GM19324 (cell line): ENCODE results near the gene NFKBIE.
"Not testable (repeated sequence)": the region's sequence is repeated elsewhere in the genome, so short reads cannot be mapped to it uniquely, and the experiment has no call there.

Experiments
- ATAC-seq: cut with Tn5 transposase; IDR thresholded peaks from one replicate; pipeline ENCODE4 v1.9.1; 2021; ENCODE audit warnings: mild to moderate bottlenecking, moderate library complexity; ENCODE audit not compliant: unreplicated experiment, low FRiP score

The NFKBIE gene

DNA sequence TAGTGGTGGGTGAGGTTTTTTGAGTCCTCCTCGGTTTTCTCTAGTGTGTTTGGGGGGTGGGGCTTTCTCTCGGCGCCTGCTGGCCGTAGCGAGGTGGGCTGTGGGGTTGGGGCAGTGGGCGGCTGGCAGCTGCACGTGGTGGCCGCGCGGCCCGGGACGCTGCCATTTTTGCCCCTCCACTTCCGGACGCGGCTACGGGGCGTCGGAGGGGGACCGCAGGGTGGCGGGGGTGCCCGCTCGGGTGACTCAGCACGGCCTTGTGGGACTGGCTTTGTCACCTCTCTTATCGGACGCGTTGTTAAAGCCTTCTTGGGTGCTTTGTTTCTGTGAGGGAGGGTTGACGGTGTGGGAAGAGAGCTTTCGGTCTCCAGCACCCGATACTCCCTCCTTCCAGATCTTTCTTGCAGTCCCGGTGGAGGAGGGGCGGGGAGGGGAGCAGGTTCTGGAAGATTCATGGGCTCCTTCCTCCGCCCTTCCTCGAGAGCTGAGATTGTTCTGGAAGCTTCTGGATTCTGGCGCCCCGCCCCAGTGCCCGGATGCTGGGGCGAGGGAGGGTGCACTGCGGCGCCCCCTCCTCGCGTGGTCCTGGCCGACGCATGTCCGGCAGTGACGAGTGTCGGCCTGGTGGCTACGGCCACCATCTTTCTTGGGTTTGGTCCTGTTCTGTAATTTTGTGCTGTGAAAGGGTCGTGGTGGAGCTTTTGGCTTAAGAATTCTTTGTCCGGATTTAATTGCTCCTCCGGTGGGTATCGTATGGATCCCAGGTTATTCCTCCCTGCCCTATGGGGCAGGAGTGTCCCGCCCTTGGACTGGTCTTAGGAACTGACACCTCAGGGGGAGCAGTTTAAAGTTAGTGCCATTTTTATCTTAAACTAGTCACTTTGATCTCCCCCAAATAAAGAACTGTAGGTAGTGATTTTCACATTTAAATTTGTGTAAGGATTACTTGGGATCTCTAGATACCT lies 17.7 kb downstream of the NFKBIE start:
- peak; percentile 47 for ATAC-seq

DNA sequence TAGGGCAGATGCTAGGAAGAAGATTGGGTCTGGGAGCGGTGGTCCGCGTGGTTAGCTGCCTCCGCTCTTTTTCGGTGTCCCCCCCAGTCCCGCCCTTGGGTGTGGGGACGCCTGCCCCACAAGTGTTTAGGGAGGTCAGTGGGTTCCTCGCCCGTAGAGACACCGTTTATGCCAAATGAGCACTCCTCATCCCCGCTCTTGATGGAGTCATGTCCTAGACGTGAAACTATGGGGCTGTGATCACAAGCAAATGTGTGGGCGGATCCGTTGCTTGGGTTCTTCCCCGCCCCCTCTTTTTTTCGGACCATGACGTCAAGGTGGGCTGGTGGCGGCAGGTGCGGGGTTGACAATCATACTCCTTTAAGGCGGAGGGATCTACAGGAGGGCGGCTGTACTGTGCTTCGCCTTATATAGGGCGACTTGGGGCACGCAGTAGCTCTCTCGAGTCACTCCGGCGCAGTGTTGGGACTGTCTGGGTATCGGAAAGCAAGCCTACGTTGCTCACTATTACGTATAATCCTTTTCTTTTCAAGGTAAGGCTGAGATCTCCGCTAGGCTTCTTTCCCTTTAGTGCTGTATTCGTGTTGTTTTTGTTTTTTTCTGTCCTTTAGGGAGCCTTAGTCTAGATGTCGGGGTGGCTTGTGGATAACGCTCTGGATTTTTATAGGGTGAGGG lies 18.6 kb downstream of the NFKBIE start, which contains the start of gene HSP90AB1:
Gene HSP90AB1, plus strand, starts transcription at position 439 of the 675 bp plus-strand sequence. CDS start 1,529 bp downstream, outside the sequence.
- peak; percentile 67 for ATAC-seq

GRCh38 chr6:44245912-44246662 lies 19.3 kb downstream of the NFKBIE start:
- peak; percentile 58 for ATAC-seq

DNA sequence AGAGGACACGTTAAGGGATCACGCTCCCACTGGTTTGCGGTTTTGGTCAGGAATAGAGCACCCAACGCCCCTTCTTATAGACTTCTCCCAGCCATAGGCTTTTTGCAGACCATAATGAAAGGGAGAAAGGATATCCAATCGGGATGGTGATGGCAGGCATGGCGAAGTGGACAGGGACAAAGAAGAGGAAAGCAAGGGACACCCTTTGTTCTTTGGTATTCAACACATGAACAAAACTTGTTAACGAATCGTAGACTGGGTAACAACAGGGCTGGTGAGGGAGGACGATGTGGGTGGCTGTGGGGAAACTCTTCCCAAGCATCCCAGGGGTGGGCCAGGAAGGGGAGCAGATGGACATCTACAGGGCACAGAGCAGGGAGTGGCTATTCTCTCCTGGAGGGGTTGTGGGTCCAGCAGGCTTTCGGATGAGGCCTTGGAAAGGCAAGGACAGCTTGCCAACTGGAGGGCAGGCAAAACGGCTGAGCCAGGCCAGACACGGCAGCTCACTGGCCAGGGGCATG lies 19.9 kb downstream of the NFKBIE start:
- ATAC-seq: no peak

- no peak for ATAC-seq
Measured at GRCh38 chr6:44243345-44243744, 22.0 kb downstream of the NFKBIE start.

- ATAC-seq: no peak
Measured at GRCh38 chr6:44238687-44239350, 26.5 kb downstream of the NFKBIE start.

GRCh38 chr6:44237813-44238433 lies 27.4 kb downstream of the NFKBIE start:
- ATAC-seq: peak; percentile 77

DNA sequence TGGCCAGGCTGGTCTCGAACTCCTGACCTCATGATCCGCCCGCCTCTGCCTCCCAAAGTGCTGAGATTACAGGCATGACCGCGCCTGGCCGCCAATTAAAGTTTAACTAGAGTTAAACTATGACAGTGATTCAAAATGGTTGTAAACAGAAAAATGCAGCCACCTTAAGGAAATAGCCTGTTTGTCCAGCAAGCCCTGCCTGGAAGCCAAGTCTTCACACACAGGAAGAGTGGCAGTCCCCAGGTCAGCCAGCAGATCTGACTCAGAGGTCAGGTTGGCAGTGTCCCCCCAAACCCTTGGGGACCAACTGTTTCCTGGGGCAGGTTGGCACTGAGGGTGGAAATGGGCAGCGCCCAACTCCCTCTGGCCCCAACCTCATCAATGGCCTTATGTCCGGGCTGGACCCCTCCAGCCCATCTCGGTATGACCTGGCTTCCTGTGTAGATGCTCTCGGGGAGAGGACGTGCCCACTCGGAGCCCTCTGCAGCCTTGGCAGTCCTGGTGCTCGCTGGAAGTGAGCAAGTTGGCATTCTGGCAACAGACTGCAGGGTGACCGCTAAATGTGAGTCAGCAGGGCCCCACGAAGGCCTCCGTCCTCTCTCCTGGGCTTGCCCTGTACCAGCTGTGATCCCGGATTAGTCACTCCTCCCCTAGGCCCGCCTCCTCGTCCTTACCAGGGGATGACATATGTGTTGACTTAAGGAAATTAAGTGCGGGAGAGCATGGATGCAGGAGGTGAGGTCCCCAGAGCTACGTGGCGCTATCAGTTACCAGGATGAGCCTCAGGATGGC lies 28.1 kb downstream of the NFKBIE start:
- peak; percentile 60 for ATAC-seq

DNA sequence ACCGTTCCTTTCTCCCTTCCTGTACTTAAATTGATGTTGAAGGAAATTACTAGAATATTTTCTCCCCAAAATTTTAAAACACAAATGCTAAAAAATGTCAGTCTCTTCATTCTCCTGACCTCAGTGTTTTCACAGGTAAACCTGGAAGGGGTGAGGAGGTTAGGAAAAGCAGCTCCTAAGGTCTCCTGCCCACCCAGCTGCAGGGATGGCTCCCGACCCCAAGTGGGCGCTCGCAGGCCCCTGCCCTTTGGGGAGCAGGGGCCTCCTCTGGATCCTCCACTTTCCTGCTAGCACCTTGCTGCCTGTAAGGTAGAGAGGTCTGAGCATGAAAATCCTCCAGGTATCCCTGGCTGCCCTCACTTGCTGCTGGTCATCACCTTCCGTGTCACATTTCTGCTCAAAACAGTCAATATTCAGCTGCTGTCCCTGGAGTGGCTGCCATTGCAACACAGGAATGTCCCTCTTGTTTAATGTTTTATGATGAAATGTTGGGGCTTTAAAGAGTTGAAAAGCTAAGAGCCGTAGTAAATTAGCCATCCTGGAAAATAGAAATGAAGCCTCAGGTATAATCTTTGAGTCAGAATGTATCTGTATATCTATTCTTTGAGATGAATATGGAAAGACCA lies 29.3 kb downstream of the NFKBIE start:
- no peak for ATAC-seq

- no peak for ATAC-seq
Measured at GRCh38 chr6:44235269-44235668, 30.1 kb downstream of the NFKBIE start.

DNA sequence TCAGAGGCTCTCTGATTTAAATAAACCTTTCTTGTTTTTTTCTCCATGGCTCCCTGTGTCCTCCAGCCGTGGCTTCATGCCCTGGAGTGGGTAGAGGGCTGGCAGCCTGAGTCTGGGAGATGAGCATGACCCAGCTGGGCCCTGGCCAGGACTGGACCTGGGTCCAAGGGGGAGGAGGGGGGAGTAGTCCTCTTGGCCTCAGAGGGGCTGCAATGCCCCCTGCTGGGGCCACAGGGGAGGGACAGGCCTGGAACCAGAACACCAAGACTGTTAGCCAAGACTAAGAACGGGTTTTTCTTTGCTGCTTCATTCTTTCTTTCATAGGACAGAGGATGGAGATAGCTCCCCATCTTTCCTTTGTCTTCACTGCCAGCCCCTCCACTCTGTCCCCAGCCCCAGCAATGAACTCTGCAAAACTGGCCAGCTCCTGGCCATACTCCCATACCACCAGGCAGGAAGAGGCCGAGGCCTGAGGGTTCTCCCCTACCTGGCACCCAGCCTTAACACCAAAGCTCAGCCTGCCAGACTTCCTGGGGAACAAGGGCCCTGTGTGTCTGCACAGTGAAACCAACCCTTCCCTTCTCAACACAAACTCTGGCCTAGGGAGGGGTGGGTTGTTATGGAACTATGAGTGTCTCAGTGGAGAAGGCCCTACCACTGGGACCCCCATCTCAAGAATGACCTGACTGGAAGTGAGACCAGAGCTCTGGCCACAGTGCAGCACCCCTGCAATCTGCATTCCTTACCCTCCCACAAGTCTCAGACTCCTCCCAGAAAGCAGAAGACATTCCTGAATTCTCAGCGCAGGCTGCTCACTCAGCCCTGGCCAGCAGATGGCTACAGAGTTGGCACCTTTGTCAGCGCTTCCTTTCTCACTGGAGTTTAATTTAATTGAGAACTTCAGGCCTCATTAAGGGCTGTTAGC lies 31.0 kb downstream of the NFKBIE start:
- ATAC-seq: no peak

- ATAC-seq: no peak
Measured at GRCh38 chr6:44233567-44234100, 31.7 kb downstream of the NFKBIE start.

DNA sequence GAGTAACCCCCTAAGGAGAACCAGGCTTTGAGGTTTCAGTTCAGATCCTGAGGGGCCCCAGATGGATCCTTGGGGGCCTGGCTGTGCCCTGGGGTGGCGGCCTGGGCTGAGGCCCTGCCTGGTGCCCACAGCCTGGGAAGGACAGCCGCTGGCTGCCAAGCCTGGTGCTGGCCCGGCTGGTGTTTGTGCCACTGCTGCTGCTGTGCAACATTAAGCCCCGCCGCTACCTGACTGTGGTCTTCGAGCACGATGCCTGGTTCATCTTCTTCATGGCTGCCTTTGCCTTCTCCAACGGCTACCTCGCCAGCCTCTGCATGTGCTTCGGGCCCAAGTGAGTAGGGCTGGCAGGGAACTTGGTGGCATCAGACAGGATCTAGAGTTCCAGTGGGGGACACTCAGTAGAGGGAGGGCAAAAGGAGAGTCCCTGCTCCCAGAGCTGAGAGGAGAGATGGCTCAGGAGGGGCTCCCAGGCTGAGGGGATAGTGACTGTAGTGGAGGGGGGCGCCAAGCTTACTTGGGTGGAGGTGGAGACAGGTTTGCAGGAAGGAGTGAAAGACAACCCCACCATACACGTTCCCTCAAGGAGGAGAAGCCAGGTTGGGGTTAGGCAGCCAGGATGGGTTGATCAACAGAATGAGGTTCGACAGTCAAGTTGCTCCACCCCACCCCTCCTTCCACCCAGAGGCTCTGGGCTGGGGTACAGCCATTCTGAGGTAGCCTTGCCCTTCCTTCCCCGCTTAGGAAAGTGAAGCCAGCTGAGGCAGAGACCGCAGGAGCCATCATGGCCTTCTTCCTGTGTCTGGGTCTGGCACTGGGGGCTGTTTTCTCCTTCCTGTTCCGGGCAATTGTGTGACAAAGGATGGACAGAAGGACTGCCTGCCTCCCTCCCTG lies 32.4 kb downstream of the NFKBIE start:
- ATAC-seq: no peak

DNA sequence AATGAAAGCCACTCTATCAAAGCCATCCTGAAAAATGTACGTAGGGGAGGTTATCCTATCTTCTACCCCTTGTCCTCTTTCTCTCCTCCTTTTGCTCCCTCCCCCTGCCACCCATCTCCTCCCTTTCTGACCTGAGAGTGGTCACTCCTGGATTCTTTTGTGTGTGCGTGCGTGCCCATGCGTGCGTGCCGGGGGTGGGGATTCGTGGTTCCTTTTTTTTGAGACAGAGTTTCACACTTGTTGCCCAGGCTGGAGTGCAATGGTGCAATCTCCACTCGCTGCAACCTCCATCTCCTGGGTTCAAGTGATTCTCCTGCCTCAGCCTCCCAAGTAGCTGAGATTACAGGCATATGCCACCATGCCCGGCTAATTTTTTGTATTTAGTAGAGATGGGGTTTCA lies 33.9 kb downstream of the NFKBIE start:
- not testable (repeated sequence) for ATAC-seq

DNA sequence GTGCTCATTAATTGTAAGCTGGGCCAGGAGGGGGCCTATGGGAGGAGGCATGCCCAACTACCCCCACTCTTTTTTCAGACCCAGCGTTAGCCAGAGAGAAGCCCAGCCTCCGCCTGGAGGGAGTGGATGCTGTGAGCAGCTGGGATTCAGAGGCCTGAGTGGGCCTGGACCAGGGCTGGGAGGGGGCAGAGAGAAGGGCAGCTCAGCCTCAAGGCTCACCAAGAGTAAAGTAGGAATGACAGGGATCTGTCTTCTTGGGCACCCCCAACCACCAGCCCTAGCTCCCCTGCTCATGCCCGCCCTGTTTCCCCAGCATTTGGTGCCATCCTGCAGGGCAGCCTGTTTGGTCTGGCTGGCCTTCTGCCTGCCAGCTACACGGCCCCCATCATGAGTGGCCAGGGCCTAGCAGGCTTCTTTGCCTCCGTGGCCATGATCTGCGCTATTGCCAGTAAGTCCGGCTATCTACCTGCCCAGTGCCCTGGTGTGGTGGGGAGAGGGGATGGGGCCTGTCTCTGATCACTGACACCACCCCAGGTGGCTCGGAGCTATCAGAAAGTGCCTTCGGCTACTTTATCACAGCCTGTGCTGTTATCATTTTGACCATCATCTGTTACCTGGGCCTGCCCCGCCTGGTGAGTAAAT lies 35.2 kb downstream of the NFKBIE start:
- ATAC-seq: no peak
